ENCODE results near the gene LONP2. TPM values are rescaled to one million over a fixed set of nuclear protein-coding genes. Genes with fewer than 3 reads are reported as not detected.
A peak's percentile ranks its signal among the peaks of the same experiment; 100 is the strongest.

Gene LONP2
- total RNA-seq, 1 donor from 2014 or later = 52.2 TPM

- no peak overlapping the region for H3K4me3 Mint-ChIP-seq
- H3K36me3 Mint-ChIP-seq (ENCODE audit: low read depth) = peaks cover 45% of the 10 kb centered on the region
- peaks cover 44% of the 10 kb centered on the region for H3K4me1 Mint-ChIP-seq (ENCODE audit: low read depth)
- intact Hi-C loops (cut with micrococcal nuclease) = no loop called here
- no peak for DNase-seq (ENCODE audit: low spot score)
- peaks cover 22% of the 10 kb centered on the region for H3K9me3 Mint-ChIP-seq
- no peaks in the 10 kb centered on the region for H3K27me3 Mint-ChIP-seq (ENCODE audit: insufficient read depth)
- no peak overlapping the region for H3K27ac Mint-ChIP-seq
Observed at GRCh38 chr16:48317026-48317425, 72.9 kb downstream of the LONP2 start.

GRCh38 chr16:48317614-48318315 lies 73.7 kb downstream of the LONP2 start:
- H3K27ac Mint-ChIP-seq = peak overlapping the region; percentile 46
- no peak overlapping the region for H3K4me3 Mint-ChIP-seq
- H3K9me3 Mint-ChIP-seq = peaks cover 14% of the 10 kb centered on the region
- DNase-seq (ENCODE audit: low spot score) = no peak
- intact Hi-C loops (cut with micrococcal nuclease) = no loop called here
- H3K36me3 Mint-ChIP-seq (ENCODE audit: low read depth) = peaks cover 40% of the 10 kb centered on the region
- H3K4me1 Mint-ChIP-seq (ENCODE audit: low read depth) = peaks cover 45% of the 10 kb centered on the region
- H3K27me3 Mint-ChIP-seq (ENCODE audit: insufficient read depth) = no peaks in the 10 kb centered on the region

GRCh38 chr16:48318630-48319029 lies 74.5 kb downstream of the LONP2 start:
- Mint-ChIP-seq H3K27ac (peak overlapping the region; percentile 59), H3K4me3 (peak overlapping the region; percentile 16)

GRCh38 chr16:48321317-48322036 lies 77.4 kb downstream of the LONP2 start:
- DNase-seq (ENCODE audit: low spot score) = no peak
- Mint-ChIP-seq H3K27me3 (ENCODE audit: insufficient read depth) (no peaks in the 10 kb centered on the region), H3K4me1 (ENCODE audit: low read depth) (peaks cover 38% of the 10 kb centered on the region), H3K9me3 (no peaks in the 10 kb centered on the region), H3K4me3 (no peak overlapping the region), H3K36me3 (ENCODE audit: low read depth) (peaks cover 20% of the 10 kb centered on the region), H3K27ac (no peak overlapping the region)
- intact Hi-C loops (cut with micrococcal nuclease) = no loop called here

More at GRCh38 chr16:48318630-48319029, 74.5 kb downstream of the LONP2 start:
- peak; percentile 22 for DNase-seq (ENCODE audit: low spot score)
- peaks cover 45% of the 10 kb centered on the region for H3K4me1 Mint-ChIP-seq (ENCODE audit: low read depth)
- intact Hi-C loops (cut with micrococcal nuclease) = no loop called here
- H3K36me3 Mint-ChIP-seq (ENCODE audit: low read depth) = peaks cover 33% of the 10 kb centered on the region
- H3K9me3 Mint-ChIP-seq = peaks cover 6% of the 10 kb centered on the region
- no peaks in the 10 kb centered on the region for H3K27me3 Mint-ChIP-seq (ENCODE audit: insufficient read depth)

- H3K27me3 Mint-ChIP-seq (ENCODE audit: insufficient read depth) = no peaks in the 10 kb centered on the region
- peaks cover 19% of the 10 kb centered on the region for H3K4me1 Mint-ChIP-seq (ENCODE audit: low read depth)
- DNase-seq (ENCODE audit: low spot score) = no peak
- H3K4me3 Mint-ChIP-seq = no peak overlapping the region
- H3K9me3 Mint-ChIP-seq = no peaks in the 10 kb centered on the region
- H3K27ac Mint-ChIP-seq = no peak overlapping the region
- intact Hi-C loops (cut with micrococcal nuclease) = no loop called here
- peaks cover 16% of the 10 kb centered on the region for H3K36me3 Mint-ChIP-seq (ENCODE audit: low read depth)
Observed at GRCh38 chr16:48323783-48324775, 80.0 kb downstream of the LONP2 start.

GRCh38 chr16:48326915-48327314 lies 82.8 kb downstream of the LONP2 start:
- Mint-ChIP-seq H3K4me1 (ENCODE audit: low read depth) (peaks cover 7% of the 10 kb centered on the region), H3K27me3 (ENCODE audit: insufficient read depth) (no peaks in the 10 kb centered on the region), H3K27ac (no peak overlapping the region), H3K4me3 (no peak overlapping the region), H3K36me3 (ENCODE audit: low read depth) (peaks cover 15% of the 10 kb centered on the region), H3K9me3 (no peaks in the 10 kb centered on the region)
- no peak for DNase-seq (ENCODE audit: low spot score)
- intact Hi-C loops (cut with micrococcal nuclease) = no loop called here

GRCh38 chr16:48329138-48329537 lies 85.0 kb downstream of the LONP2 start:
- H3K4me3 Mint-ChIP-seq = no peak overlapping the region
- no peaks in the 10 kb centered on the region for H3K27me3 Mint-ChIP-seq (ENCODE audit: insufficient read depth)
- H3K27ac Mint-ChIP-seq = no peak overlapping the region
- H3K36me3 Mint-ChIP-seq (ENCODE audit: low read depth) = peaks cover 13% of the 10 kb centered on the region
- intact Hi-C loops (cut with micrococcal nuclease) = no loop called here
- DNase-seq (ENCODE audit: low spot score) = no peak
- H3K9me3 Mint-ChIP-seq = no peaks in the 10 kb centered on the region
- H3K4me1 Mint-ChIP-seq (ENCODE audit: low read depth) = peaks cover 5% of the 10 kb centered on the region

GRCh38 chr16:48330189-48330840 lies 86.2 kb downstream of the LONP2 start:
- Mint-ChIP-seq H3K9me3 (no peaks in the 10 kb centered on the region), H3K4me1 (ENCODE audit: low read depth) (peaks cover 5% of the 10 kb centered on the region), H3K4me3 (no peak overlapping the region), H3K36me3 (ENCODE audit: low read depth) (peaks cover 19% of the 10 kb centered on the region), H3K27ac (no peak overlapping the region), H3K27me3 (ENCODE audit: insufficient read depth) (no peaks in the 10 kb centered on the region)
- no peak for DNase-seq (ENCODE audit: low spot score)
- intact Hi-C loops (cut with micrococcal nuclease) = no loop called here

GRCh38 chr16:48330841-48331192 lies 86.7 kb downstream of the LONP2 start:
- no peak for DNase-seq (ENCODE audit: low spot score)
- intact Hi-C loops (cut with micrococcal nuclease) = no loop called here
- Mint-ChIP-seq H3K4me1 (ENCODE audit: low read depth) (peaks cover 5% of the 10 kb centered on the region), H3K27me3 (ENCODE audit: insufficient read depth) (no peaks in the 10 kb centered on the region), H3K27ac (no peak overlapping the region), H3K9me3 (no peaks in the 10 kb centered on the region), H3K4me3 (no peak overlapping the region), H3K36me3 (ENCODE audit: low read depth) (peaks cover 18% of the 10 kb centered on the region)

GRCh38 chr16:48332978-48333377 lies 88.9 kb downstream of the LONP2 start:
- intact Hi-C loops (cut with micrococcal nuclease) = no loop called here
- Mint-ChIP-seq H3K4me1 (ENCODE audit: low read depth) (peaks cover under 1% of the 10 kb centered on the region), H3K4me3 (no peak overlapping the region), H3K27ac (no peak overlapping the region), H3K27me3 (ENCODE audit: insufficient read depth) (no peaks in the 10 kb centered on the region), H3K36me3 (ENCODE audit: low read depth) (peaks cover 20% of the 10 kb centered on the region), H3K9me3 (no peaks in the 10 kb centered on the region)
- no peak for DNase-seq (ENCODE audit: low spot score)

GRCh38 chr16:48334325-48334724 lies 90.2 kb downstream of the LONP2 start:
- Mint-ChIP-seq H3K27ac (no peak overlapping the region), H3K36me3 (ENCODE audit: low read depth) (peaks cover 28% of the 10 kb centered on the region)

GRCh38 chr16:48335961-48336360 lies 91.9 kb downstream of the LONP2 start:
- no peaks in the 10 kb centered on the region for H3K27me3 Mint-ChIP-seq (ENCODE audit: insufficient read depth)
- H3K4me3 Mint-ChIP-seq = no peak overlapping the region
- intact Hi-C loops (cut with micrococcal nuclease) = no loop called here
- peaks cover 6% of the 10 kb centered on the region for H3K4me1 Mint-ChIP-seq (ENCODE audit: low read depth)
- no peak for DNase-seq (ENCODE audit: low spot score)
- H3K9me3 Mint-ChIP-seq = no peaks in the 10 kb centered on the region
- H3K36me3 Mint-ChIP-seq (ENCODE audit: low read depth) = peaks cover 33% of the 10 kb centered on the region
- no peak overlapping the region for H3K27ac Mint-ChIP-seq

More at GRCh38 chr16:48334325-48334724, 90.2 kb downstream of the LONP2 start:
- no peaks in the 10 kb centered on the region for H3K27me3 Mint-ChIP-seq (ENCODE audit: insufficient read depth)
- H3K4me1 Mint-ChIP-seq (ENCODE audit: low read depth) = peaks cover 5% of the 10 kb centered on the region
- intact Hi-C loops (cut with micrococcal nuclease) = no loop called here
- DNase-seq (ENCODE audit: low spot score) = no peak
- H3K4me3 Mint-ChIP-seq = no peak overlapping the region
- no peaks in the 10 kb centered on the region for H3K9me3 Mint-ChIP-seq
